ENCODE results near the gene FILIP1. TPM values are rescaled to one million over a fixed set of nuclear protein-coding genes. Genes with fewer than 3 reads are reported as not detected.

The FILIP1 gene
- total RNA-seq, 1 donor from 2014 or later: 0.69 TPM

GRCh38 chr6:75291744-75292143 is 201.9 kb downstream of the FILIP1 start:
- H3K36me3 Mint-ChIP-seq (ENCODE audit: unreplicated experiment): no peaks in the 10 kb centered on the region
- H3K4me1 Mint-ChIP-seq (ENCODE audit: low read depth, unreplicated experiment): no peaks in the 10 kb centered on the region
- no peak overlapping the region for H3K27ac Mint-ChIP-seq (ENCODE audit: unreplicated experiment)
- peaks cover 1% of the 10 kb centered on the region for H3K27me3 Mint-ChIP-seq (ENCODE audit: unreplicated experiment)
- TF ChIP-seq CTCF (IDR thresholded peaks at IDR 0.05; ENCODE audit: partially characterized antibody, unreplicated experiment): no peak
- DNase-seq: no peak
- no peak overlapping the region for H3K4me3 Mint-ChIP-seq (ENCODE audit: unreplicated experiment)
- H3K9me3 Mint-ChIP-seq (ENCODE audit: unreplicated experiment): no peaks in the 10 kb centered on the region

DNA sequence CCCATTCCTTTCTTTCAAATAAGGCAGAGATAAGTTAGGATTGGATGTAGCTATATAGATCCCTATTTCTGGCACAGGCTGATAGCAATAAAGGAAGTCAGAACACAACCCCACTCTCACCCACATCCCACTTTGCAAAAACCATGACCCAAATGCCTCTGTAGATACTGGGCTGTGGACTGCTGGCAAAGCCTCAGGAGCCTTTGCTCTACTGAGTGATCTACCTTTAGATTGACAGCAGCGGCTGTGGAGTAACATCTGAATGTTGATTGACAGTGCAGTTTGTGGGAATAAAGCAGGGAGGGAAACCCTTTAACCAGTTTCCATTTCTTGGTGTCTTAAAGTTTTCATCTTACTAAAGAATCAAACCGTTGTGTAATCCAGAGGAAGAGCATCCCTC is 202.3 kb downstream of the FILIP1 start:
- Mint-ChIP-seq H3K27me3 (ENCODE audit: unreplicated experiment) (peaks cover 1% of the 10 kb centered on the region), H3K4me3 (ENCODE audit: unreplicated experiment) (no peak overlapping the region), H3K27ac (ENCODE audit: unreplicated experiment) (no peak overlapping the region), H3K36me3 (ENCODE audit: unreplicated experiment) (no peaks in the 10 kb centered on the region), H3K4me1 (ENCODE audit: low read depth, unreplicated experiment) (no peaks in the 10 kb centered on the region), H3K9me3 (ENCODE audit: unreplicated experiment) (no peaks in the 10 kb centered on the region)
- DNase-seq: no peak
- TF ChIP-seq CTCF (IDR thresholded peaks at IDR 0.05; ENCODE audit: partially characterized antibody, unreplicated experiment): no peak

DNA sequence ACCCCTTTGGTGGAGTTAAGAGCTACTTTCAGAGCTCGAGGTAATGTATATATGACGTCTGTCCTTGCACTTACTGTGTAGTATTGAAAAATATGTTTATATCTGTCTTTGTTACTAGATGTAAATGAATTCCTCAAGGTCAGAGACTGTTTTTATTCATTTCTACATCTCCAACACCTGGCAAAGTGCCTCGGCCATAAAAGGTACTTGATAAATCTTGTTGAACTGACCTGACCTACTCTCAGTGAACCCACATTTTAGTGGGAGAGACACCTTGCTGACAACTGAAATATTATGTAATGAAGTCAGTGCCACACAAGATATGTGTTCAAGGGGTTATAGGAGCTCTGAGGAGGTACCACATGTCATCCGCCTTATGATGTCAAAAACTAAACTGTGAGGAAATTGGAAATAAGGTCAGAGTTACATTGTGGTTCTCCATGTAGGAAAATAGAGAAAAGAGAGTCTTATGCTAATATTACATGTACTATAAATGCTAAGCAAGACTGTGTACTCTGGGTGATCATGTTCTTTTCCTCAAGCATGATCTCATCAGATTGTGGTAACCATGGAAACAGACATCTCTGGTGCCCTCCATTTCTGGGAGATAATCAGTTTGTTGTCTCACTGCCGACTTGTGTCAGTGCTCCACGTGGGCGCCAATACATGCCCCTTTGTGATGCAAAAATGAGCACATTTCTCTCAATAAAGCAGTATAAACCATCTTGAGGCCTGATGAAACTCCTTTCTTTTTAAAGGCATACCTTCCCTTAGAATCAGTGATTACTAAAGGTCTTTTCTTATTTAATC is 203.3 kb downstream of the FILIP1 start:
- H3K9me3 Mint-ChIP-seq (ENCODE audit: unreplicated experiment): no peaks in the 10 kb centered on the region
- no peak overlapping the region for H3K27ac Mint-ChIP-seq (ENCODE audit: unreplicated experiment)
- no peak overlapping the region for H3K4me3 Mint-ChIP-seq (ENCODE audit: unreplicated experiment)
- H3K36me3 Mint-ChIP-seq (ENCODE audit: unreplicated experiment): no peaks in the 10 kb centered on the region
- DNase-seq: no peak
- no peak for TF ChIP-seq CTCF (IDR thresholded peaks at IDR 0.05; ENCODE audit: partially characterized antibody, unreplicated experiment)
- H3K27me3 Mint-ChIP-seq (ENCODE audit: unreplicated experiment): peaks cover 1% of the 10 kb centered on the region
- no peaks in the 10 kb centered on the region for H3K4me1 Mint-ChIP-seq (ENCODE audit: low read depth, unreplicated experiment)

- Mint-ChIP-seq H3K4me3 (ENCODE audit: unreplicated experiment) (no peak overlapping the region), H3K27me3 (ENCODE audit: unreplicated experiment) (no peaks in the 10 kb centered on the region), H3K4me1 (ENCODE audit: low read depth, unreplicated experiment) (no peaks in the 10 kb centered on the region), H3K9me3 (ENCODE audit: unreplicated experiment) (no peaks in the 10 kb centered on the region), H3K27ac (ENCODE audit: unreplicated experiment) (no peak overlapping the region), H3K36me3 (ENCODE audit: unreplicated experiment) (no peaks in the 10 kb centered on the region)
- no peak for DNase-seq
- no peak for TF ChIP-seq CTCF (IDR thresholded peaks at IDR 0.05; ENCODE audit: partially characterized antibody, unreplicated experiment)
Observed at GRCh38 chr6:75288023-75288422, 205.6 kb downstream of the FILIP1 start.

GRCh38 chr6:75287424-75287823 is 206.2 kb downstream of the FILIP1 start:
- no peak for DNase-seq
- H3K36me3 Mint-ChIP-seq (ENCODE audit: unreplicated experiment): no peaks in the 10 kb centered on the region
- TF ChIP-seq CTCF (IDR thresholded peaks at IDR 0.05; ENCODE audit: partially characterized antibody, unreplicated experiment): no peak
- H3K9me3 Mint-ChIP-seq (ENCODE audit: unreplicated experiment): no peaks in the 10 kb centered on the region
- H3K27ac Mint-ChIP-seq (ENCODE audit: unreplicated experiment): no peak overlapping the region
- H3K4me3 Mint-ChIP-seq (ENCODE audit: unreplicated experiment): no peak overlapping the region
- no peaks in the 10 kb centered on the region for H3K27me3 Mint-ChIP-seq (ENCODE audit: unreplicated experiment)
- peaks cover 4% of the 10 kb centered on the region for H3K4me1 Mint-ChIP-seq (ENCODE audit: low read depth, unreplicated experiment)

Measured in glutamatergic neuron (in vitro differentiated cells).